SU-DHL-6 (cell line): ENCODE data around the gene LRRC8A.

Experiments
- CTCF ChIP-seq: fragments of 200-600 bp; sonication (generic); IDR thresholded peaks from one replicate; pipeline ENCODE4 v1.5.1; 2017; ENCODE audit warnings: antibody characterized with exemption, mild to moderate bottlenecking, low read length, moderate library complexity; ENCODE audit not compliant: insufficient read depth, poor library complexity, severe bottlenecking
- EZH2phosphoT487 ChIP-seq: fragments of 200-600 bp; sonication (generic), shearing (Covaris generic); conservative IDR thresholded peaks from 2 replicates; pipeline ENCODE4 v1.6.1; 2018; ENCODE audit warnings: mild to moderate bottlenecking, antibody characterized with exemption, low read length, moderate library complexity, mixed read lengths

GRCh38 chr9:128943832-128944620 lies 62.1 kb downstream of the LRRC8A start:
- no peak for TF ChIP-seq CTCF
- TF ChIP-seq EZH2phosphoT487 = no peak
